GM23248 (cell line): ENCODE results near the gene RAD51B.

Experiments
- EZH2 ChIP-seq: fragments of 200-600 bp; sonication (generic); IDR thresholded peaks from 2 replicates; pipeline ENCODE4 v1.6.1; 2018; ENCODE audit warnings: antibody characterized with exemption, mild to moderate bottlenecking; ENCODE audit not compliant: insufficient read depth, poor library complexity, severe bottlenecking
- EZH2phosphoT487 ChIP-seq: fragments of 200-600 bp; sonication (generic); IDR thresholded peaks from 2 replicates; pipeline ENCODE4 v1.6.1; 2018; ENCODE audit warnings: antibody characterized with exemption, moderate library complexity, mild to moderate bottlenecking, low read depth; ENCODE audit not compliant: insufficient read depth

- TF ChIP-seq EZH2 (no peak), EZH2phosphoT487 (no peak)
These were observed 339.1 kb downstream of the RAD51B start for GRCh38 chr14:68158640-68159039.
